IMR-90 (cell line): ENCODE measurements around the gene CLCN6. TPM values are rescaled to one million over a fixed set of nuclear protein-coding genes. Genes with fewer than 3 reads are reported as not detected.

Source experiments
- ATAC-seq: fragments of 200-7000 bp; cut with Tn5 transposase; 2 replicates; pipeline ENCODE4 v1.9.1; 2020; ENCODE audit warnings: low read depth, mild to moderate bottlenecking, moderate library complexity
- BruUV-seq: library from RNA; stranded (reverse); fragments of 400-500 nt; replicated peaks from 2 replicates; lab custom pipeline; 2021; lab: Mats Ljungman, UMichigan
- CTCF ChIA-PET: fragments of 300-600 bp; formaldehyde crosslinking; extraction: SDS; loops from one replicate; lab custom pipeline; 2021; ENCODE audit warnings: antibody characterized with exemption; lab: Yijun Ruan, JAX
- POLR2A ChIA-PET: fragments of 300-600 bp; sonication (Branson Sonifier 250); formaldehyde crosslinking; loops from one replicate; lab custom pipeline; 2022; ENCODE audit warnings: antibody characterized with exemption; ENCODE audit not compliant: unreplicated experiment; lab: Charles Lee
- DNase-seq: peaks from one replicate; pipeline ENCODE4 v3.0.0; 2013
- H2AFZ ChIP-seq: replicated peaks from 2 replicates; pipeline ENCODE3; 2013; ENCODE audit warnings: low read length, mild to moderate bottlenecking; ENCODE audit not compliant: poor library complexity
- H2AK5ac ChIP-seq: 2 replicates; pipeline ENCODE4 v1.6.1; 2013; ENCODE audit warnings: low read depth, low read length, inconsistent platforms
- H2AK9ac ChIP-seq: replicated peaks from 2 replicates; pipeline ENCODE3; 2013; ENCODE audit warnings: mild to moderate bottlenecking, low read depth, low read length, moderate library complexity; ENCODE audit not compliant: poor library complexity
- H2BK120ac ChIP-seq: 2 replicates; pipeline ENCODE4 v1.6.1; 2013; ENCODE audit warnings: low read depth, low read length, inconsistent platforms
- H2BK15ac ChIP-seq: 3 replicates; pipeline ENCODE4 v1.6.1; 2013; ENCODE audit warnings: low read depth, low read length, inconsistent platforms
- H2BK20ac ChIP-seq: 2 replicates; pipeline ENCODE4 v1.6.1; 2013; ENCODE audit warnings: low read depth, mild to moderate bottlenecking, inconsistent platforms, low read length, moderate library complexity
- H2BK5ac ChIP-seq: 2 replicates; pipeline ENCODE4 v1.6.1; 2013; ENCODE audit warnings: mild to moderate bottlenecking, low read depth, low read length, inconsistent platforms; ENCODE audit not compliant: poor library complexity, severe bottlenecking
- H3K14ac ChIP-seq: replicated peaks from 2 replicates; pipeline ENCODE4 v1.6.1; 2013; ENCODE audit warnings: low read depth, low read length, inconsistent platforms
- H3K18ac ChIP-seq: 2 replicates; pipeline ENCODE4 v1.6.1; 2013; ENCODE audit warnings: low read depth, low read length, control low read depth
- H3K23ac ChIP-seq: 2 replicates; pipeline ENCODE4 v1.6.1; 2013; ENCODE audit warnings: low read depth, low read length, inconsistent platforms
- H3K27ac ChIP-seq: 2 replicates; pipeline ENCODE4 v1.5.1; 2013; ENCODE audit warnings: mild to moderate bottlenecking, control low read depth, low read length; ENCODE audit not compliant: insufficient read depth
- H3K27me3 ChIP-seq: 2 replicates; pipeline ENCODE4 v1.6.1; 2013; ENCODE audit warnings: low read length; ENCODE audit not compliant: control insufficient read depth, insufficient read depth
- H3K36me3 ChIP-seq: 2 replicates; pipeline ENCODE4 v1.6.1; 2013; ENCODE audit warnings: low read length, mixed read lengths; ENCODE audit not compliant: control insufficient read depth, insufficient read depth
- H3K4ac ChIP-seq: 2 replicates; pipeline ENCODE4 v1.6.1; 2013; ENCODE audit warnings: low read depth, low read length, inconsistent platforms
- H3K4me1 ChIP-seq: 2 replicates; pipeline ENCODE4 v1.6.1; 2013; ENCODE audit warnings: low read length, mixed read lengths; ENCODE audit not compliant: control insufficient read depth, insufficient read depth
- H3K4me2 ChIP-seq: 2 replicates; pipeline ENCODE4 v1.6.1; 2013; ENCODE audit warnings: low read depth, mild to moderate bottlenecking, control low read depth, low read length, moderate library complexity
- H3K4me3 ChIP-seq: 2 replicates; pipeline ENCODE4 v1.5.1; 2013; ENCODE audit warnings: low read depth, mild to moderate bottlenecking, control low read depth, low read length, moderate library complexity; ENCODE audit not compliant: insufficient read depth
- H3K56ac ChIP-seq: 2 replicates; pipeline ENCODE4 v1.6.1; 2013; ENCODE audit warnings: low read length, inconsistent platforms; ENCODE audit not compliant: insufficient read depth; ENCODE audit errors: extremely low read depth
- H3K79me1 ChIP-seq, 2 experiments: 2 replicates each; pipeline ENCODE4 v1.6.1; 2013; ENCODE audit warnings: low read length in 2 of 2, inconsistent platforms in 1 of 2, low read depth in 1 of 2
- H3K9ac ChIP-seq: 2 replicates; pipeline ENCODE4 v1.6.1; 2013; ENCODE audit warnings: low read depth, low read length, control low read depth
- H3K9me1 ChIP-seq: 2 replicates; pipeline ENCODE4 v1.6.1; 2013; ENCODE audit warnings: low read length, inconsistent platforms; ENCODE audit not compliant: insufficient read depth
- H3K9me3 ChIP-seq: 2 replicates; pipeline ENCODE4 v1.6.1; 2013; ENCODE audit warnings: low read length; ENCODE audit not compliant: control insufficient read depth, insufficient read depth
- H4K20me1 ChIP-seq: 2 replicates; pipeline ENCODE4 v1.6.1; 2013; ENCODE audit warnings: low read length, inconsistent platforms; ENCODE audit not compliant: insufficient read depth
- H4K5ac ChIP-seq: 2 replicates; pipeline ENCODE4 v1.6.1; 2013; ENCODE audit warnings: mild to moderate bottlenecking, low read depth, low read length, control low read depth
- H4K8ac ChIP-seq, 2 experiments: 2 replicates each; pipeline ENCODE4 v1.6.1; 2013; ENCODE audit warnings: low read depth in 2 of 2, low read length in 2 of 2, control low read depth in 1 of 2, inconsistent platforms in 1 of 2
- H4K91ac ChIP-seq: 2 replicates; pipeline ENCODE4 v1.6.1; 2013; ENCODE audit warnings: low read depth, low read length, inconsistent platforms; ENCODE audit not compliant: insufficient read depth
- WGBS, 2 experiments: methylation state at CpG; one replicate each; pipeline versions ENCODE4 v1.1.5 to v1.1.7; 2013; ENCODE audit warnings: missing lambda C conversion rate in 2 of 2; ENCODE audit not compliant: insufficient read length in 1 of 2; ENCODE audit errors: extremely low coverage in 2 of 2; 5-methylcytosine and 5-hydroxymethylcytosine counted together
- dilution Hi-C: fragments of 300-500 bp; cut with HindIII; formaldehyde crosslinking; loops from one replicate; pipeline ENCODE4 v1.14.3; 2018; ENCODE audit warnings: low sequenced_read_pairs; ENCODE audit not compliant: unreplicated experiment
- in situ Hi-C: fragments of 300-500 bp; cut with MboI; formaldehyde crosslinking; loops from 3 replicates; pipeline ENCODE4 v1.14.3; 2019; ENCODE audit warnings: low sequenced_read_pairs, inconsistent platforms, mixed read lengths
- intact Hi-C: fragments of 100-400 bp; cut with micrococcal nuclease; formaldehyde crosslinking; loops from 2 replicates; pipeline ENCODE4 v1.10.0; 2022
- polyA plus RNA-seq, 3 experiments: library from polyadenylated mRNA; depleted of rRNA; stranded (reverse); fragments of >200 nt; gene quantifications; 2 replicates each; pipeline ENCODE4 v1.2.3, GENCODE V29; 2012; ENCODE audit warnings: low replicate concordance in 1 of 3
- total RNA-seq: library from RNA; depleted of rRNA; stranded (reverse); fragments of >200 nt; gene quantifications from 2 replicates; pipeline ENCODE4 v1.2.3, GENCODE V29; 2012
- TF ChIP-seq, protein P1 (sequence below): fragments of 150-350 bp; IDR thresholded peaks from 2 replicates; pipeline ENCODE4 v1.6.1; 2016; ENCODE audit warnings: low read depth, mild to moderate bottlenecking, low read length, moderate library complexity, borderline replicate concordance

CLCN6 gene
- total and polyA plus RNA-seq, 2 of the 4 experiments (the other 2 are of a cell fraction): 4.1 to 10.6 TPM

DNA sequence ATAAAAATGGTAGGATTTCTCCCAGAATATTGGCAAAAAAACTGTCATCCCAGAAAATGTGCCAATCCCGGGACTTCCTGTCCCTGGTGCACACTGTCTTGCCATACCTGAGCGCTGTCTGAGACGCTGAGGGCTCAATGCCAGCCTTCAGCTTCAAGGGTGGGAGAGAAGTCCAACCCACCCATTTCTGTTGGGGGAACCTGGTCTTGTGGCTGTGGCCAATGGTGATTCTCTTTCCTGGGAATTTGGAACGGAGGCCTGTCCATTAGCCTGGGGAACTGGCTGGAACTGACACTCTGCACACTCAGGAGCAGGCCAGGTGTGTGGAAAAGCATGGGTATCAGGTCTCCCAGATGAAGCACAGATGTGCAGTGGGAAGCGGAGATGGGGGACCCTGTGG is 6.9 kb upstream of the CLCN6 start:
- ATAC-seq (no peak), DNase-seq (no peak)
- no peaks in the 10 kb centered on the region for H3K9me3 ChIP-seq
- no peak overlapping the region for H3K23ac ChIP-seq
- no peak overlapping the region for H4K91ac ChIP-seq
- dilution Hi-C loops: no loop called here
- no peak overlapping the region for H3K4me3 ChIP-seq
- no peaks in the 10 kb centered on the region for H3K27me3 ChIP-seq
- no peak overlapping the region for H3K9ac ChIP-seq
- no peak overlapping the region for H4K8ac ChIP-seq
- H2BK20ac ChIP-seq: no peak overlapping the region
- H3K4ac ChIP-seq: no peak overlapping the region
- no peak overlapping the region for H2AFZ ChIP-seq
- no peak overlapping the region for H3K14ac ChIP-seq
- H2AK5ac ChIP-seq: no peak overlapping the region
- no TSS peak for BruUV-seq
- in situ Hi-C loops: no loop called here
- H3K18ac ChIP-seq: no peak overlapping the region
- H2BK5ac ChIP-seq: no peak overlapping the region
- H3K4me2 ChIP-seq: no peak overlapping the region
- no peak overlapping the region for H2BK15ac ChIP-seq
- TF ChIP-seq, protein P1, sequence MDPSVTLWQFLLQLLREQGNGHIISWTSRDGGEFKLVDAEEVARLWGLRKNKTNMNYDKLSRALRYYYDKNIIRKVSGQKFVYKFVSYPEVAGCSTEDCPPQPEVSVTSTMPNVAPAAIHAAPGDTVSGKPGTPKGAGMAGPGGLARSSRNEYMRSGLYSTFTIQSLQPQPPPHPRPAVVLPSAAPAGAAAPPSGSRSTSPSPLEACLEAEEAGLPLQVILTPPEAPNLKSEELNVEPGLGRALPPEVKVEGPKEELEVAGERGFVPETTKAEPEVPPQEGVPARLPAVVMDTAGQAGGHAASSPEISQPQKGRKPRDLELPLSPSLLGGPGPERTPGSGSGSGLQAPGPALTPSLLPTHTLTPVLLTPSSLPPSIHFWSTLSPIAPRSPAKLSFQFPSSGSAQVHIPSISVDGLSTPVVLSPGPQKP: no peak
- H2AK9ac ChIP-seq: no peak overlapping the region
- H3K9me1 ChIP-seq: peaks cover 6% of the 10 kb centered on the region; the same call in 1 of the 2 replicates
- intact Hi-C loops: no loop called here
- peaks cover 10% of the 10 kb centered on the region for H3K4me1 ChIP-seq
- ChIA-PET CTCF (no interaction called here), POLR2A (no interaction called here)
- H3K27ac ChIP-seq: no peak overlapping the region
- H4K5ac ChIP-seq: no peak overlapping the region
- H3K56ac ChIP-seq: no peak overlapping the region
- H3K79me1 ChIP-seq: peaks cover 0 to 27% of the 10 kb centered on the region in 2 experiments; a peak in 2 of 4 replicates
- H2BK120ac ChIP-seq: no peak overlapping the region
- H3K36me3 ChIP-seq: peaks cover 41% of the 10 kb centered on the region
- H4K20me1 ChIP-seq: no peaks in the 10 kb centered on the region
- WGBS, 2 experiments: 100% methylated on average over 1 of the region's 5 CpGs; no CpG with 5 or more reads in 1 of the 2 experiments
